Activated gamma-delta T cell (primary cell): ENCODE results near the gene SH3RF3.

Experiments used
- DNase-seq: peaks from one replicate; lab custom pipeline; 2025; lab: John Stamatoyannopoulos, UW

The SH3RF3 gene

GRCh38 chr2:109436610-109437225 lies 307.7 kb downstream of the SH3RF3 start:
- no peak for DNase-seq

- no peak for DNase-seq
Measured at GRCh38 chr2:109437325-109438090, 308.5 kb downstream of the SH3RF3 start.

GRCh38 chr2:109438146-109438545 lies 309.1 kb downstream of the SH3RF3 start:
- DNase-seq, result no peak

- no peak for DNase-seq
Measured at GRCh38 chr2:109438773-109439389, 309.9 kb downstream of the SH3RF3 start.

- no peak for DNase-seq
Measured at GRCh38 chr2:109439390-109439786, 310.4 kb downstream of the SH3RF3 start.

GRCh38 chr2:109439986-109440385 lies 311.0 kb downstream of the SH3RF3 start:
- no peak for DNase-seq

- DNase-seq, result no peak
Measured at GRCh38 chr2:109440499-109441156, 311.6 kb downstream of the SH3RF3 start.

GRCh38 chr2:109442715-109443319 lies 313.8 kb downstream of the SH3RF3 start:
- no peak for DNase-seq

GRCh38 chr2:109444916-109445315 lies 315.9 kb downstream of the SH3RF3 start:
- DNase-seq, result no peak

- DNase-seq, result no peak
Measured at GRCh38 chr2:109446278-109447131, 317.5 kb downstream of the SH3RF3 start.

GRCh38 chr2:109447251-109447661 lies 318.3 kb downstream of the SH3RF3 start:
- no peak for DNase-seq

GRCh38 chr2:109447776-109448175 lies 318.8 kb downstream of the SH3RF3 start:
- no peak for DNase-seq

GRCh38 chr2:109448207-109448606 lies 319.2 kb downstream of the SH3RF3 start:
- DNase-seq, result no peak

- DNase-seq, result no peak
Measured at GRCh38 chr2:109448946-109449788, 320.2 kb downstream of the SH3RF3 start.

- DNase-seq, result no peak
Measured at GRCh38 chr2:109450574-109451273, 321.7 kb downstream of the SH3RF3 start.

- no peak for DNase-seq
Measured at GRCh38 chr2:109451671-109452070, 322.7 kb downstream of the SH3RF3 start.

- no peak for DNase-seq
Measured at GRCh38 chr2:109452318-109453305, 323.6 kb downstream of the SH3RF3 start.

GRCh38 chr2:109453371-109453995 lies 324.5 kb downstream of the SH3RF3 start:
- no peak for DNase-seq
